HTERT RPE-1 (cell line): ENCODE data around the gene HAGHL.

ENCODE experiments used
- in situ Hi-C: fragments of 300-500 bp; cut with MboI; formaldehyde crosslinking; loops from 4 replicates; pipeline ENCODE4 v1.14.3; 2020; ENCODE audit warnings: low sequenced_read_pairs

HAGHL gene

GRCh38 chr16:726438-727290 lies at the start of gene HAGHL, which contains the start of gene CCDC78:
Gene HAGHL (plus strand): TSS chr16:727106. CDS start chr16:727510, 404 bp downstream.
Gene CCDC78 (minus strand): TSS chr16:726443. CDS start chr16:726367, 76 bp downstream.
- in situ Hi-C loops = no loop called here

- in situ Hi-C loops = no loop called here
These were observed 49.4 kb upstream of the HAGHL start for GRCh38 chr16:677316-678190.

GRCh38 chr16:678209-678857 lies 48.6 kb upstream of the HAGHL start:
- in situ Hi-C loops = no loop called here

- in situ Hi-C loops = no loop called here
These were observed 47.8 kb upstream of the HAGHL start for GRCh38 chr16:678858-679813.

GRCh38 chr16:679814-680624 lies 46.9 kb upstream of the HAGHL start, which contains the start of gene STUB1:
Gene STUB1 (plus strand): TSS chr16:680410. CDS start chr16:680526, 116 bp downstream.
- in situ Hi-C loops = no loop called here

- in situ Hi-C loops = no loop called here
These were observed 46.3 kb upstream of the HAGHL start for GRCh38 chr16:680625-680945.

- in situ Hi-C loops = no loop called here
These were observed 45.8 kb upstream of the HAGHL start for GRCh38 chr16:680967-681745.

- in situ Hi-C loops = no loop called here
These were observed 45.0 kb upstream of the HAGHL start for GRCh38 chr16:681746-682427.

- in situ Hi-C loops = no loop called here
These were observed 44.2 kb upstream of the HAGHL start for GRCh38 chr16:682493-683395.

- in situ Hi-C loops = no loop called here
These were observed 43.4 kb upstream of the HAGHL start for GRCh38 chr16:683396-684070.

- in situ Hi-C loops = no loop called here
These were observed 42.7 kb upstream of the HAGHL start, which contains the start of gene JMJD8 for GRCh38 chr16:684071-684794. Gene JMJD8 (minus strand): TSS chr16:684334. CDS start chr16:684319, 15 bp downstream.

GRCh38 chr16:684961-685696 lies 41.8 kb upstream of the HAGHL start:
- in situ Hi-C loops = no loop called here

GRCh38 chr16:685967-686366 lies 40.9 kb upstream of the HAGHL start:
- in situ Hi-C loops = no loop called here

GRCh38 chr16:686459-687260 lies 40.2 kb upstream of the HAGHL start:
- in situ Hi-C loops = no loop called here
